CMK (cell line): Measurements from ENCODE around the gene MICAL3.
"Not testable (repeated sequence)": the region's sequence is repeated elsewhere in the genome, so short reads cannot be mapped to it uniquely, and the experiment has no call there.

Experiments used
- DNase-seq: peaks from one replicate; pipeline ENCODE4 v3.0.0-alpha.2; 2010; ENCODE audit warnings: low read depth

Gene MICAL3

DNA sequence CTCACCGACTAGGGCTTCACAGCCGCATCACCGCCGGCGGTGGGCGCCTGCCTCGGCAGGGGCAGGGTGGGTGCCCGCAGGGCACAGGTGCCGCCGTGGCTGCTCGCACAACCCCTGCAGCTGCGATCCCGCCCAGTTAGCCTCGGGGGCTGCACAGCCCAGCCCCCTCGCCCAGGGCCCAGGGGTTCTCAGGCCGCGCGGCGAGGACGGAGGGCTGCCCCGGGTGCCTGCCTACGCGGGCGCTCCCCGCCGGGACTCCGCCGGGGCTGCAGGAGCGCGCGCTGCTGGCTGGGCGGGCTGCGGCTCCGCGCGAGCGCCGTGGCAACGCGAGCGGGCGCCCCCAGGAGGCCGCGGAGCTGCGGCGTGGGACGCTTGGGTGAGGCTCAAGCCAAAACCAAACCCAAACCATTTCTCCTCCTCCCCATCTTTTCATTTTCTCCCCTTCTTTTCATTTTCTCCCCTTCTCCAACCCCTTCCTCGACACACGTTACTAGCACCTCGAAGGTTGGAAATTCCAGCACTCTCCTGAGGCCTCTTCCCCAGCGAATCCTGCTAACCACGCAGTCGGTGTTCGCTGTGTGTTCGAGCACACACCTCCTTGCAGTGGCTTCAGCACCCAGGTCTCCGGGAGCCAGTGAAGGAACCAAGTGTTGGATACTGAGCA, at the start of gene MICAL3:
Gene MICAL3 (minus strand): TSS at position 286 of the 664 bp plus-strand sequence. CDS start 117,749 bp downstream, outside the sequence.
- no peak for DNase-seq

- DNase-seq: not testable (repeated sequence)
Observed at GRCh38 chr22:18073927-18074326, 49.6 kb upstream of the MICAL3 start.

- DNase-seq: no peak
Observed at GRCh38 chr22:18073467-18073866, 49.1 kb upstream of the MICAL3 start.

DNA sequence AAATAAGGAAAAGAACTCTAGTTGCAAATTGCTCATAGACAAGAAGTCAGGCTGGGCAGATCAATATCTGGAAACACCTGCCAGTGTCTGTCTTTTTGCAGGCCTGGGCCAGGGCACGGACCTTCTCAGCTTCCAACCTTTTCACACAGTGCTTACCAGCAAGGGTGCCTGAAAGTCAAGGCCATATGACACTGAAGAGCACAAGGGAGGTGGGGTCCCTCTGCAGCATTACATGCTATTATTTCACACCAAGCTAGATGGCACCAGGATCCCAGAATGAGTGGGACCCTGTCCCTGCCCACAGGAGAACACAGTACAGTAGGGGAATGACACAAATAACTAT, 47.6 kb upstream of the MICAL3 start:
- no peak for DNase-seq

- not testable (repeated sequence) for DNase-seq
Observed at GRCh38 chr22:18071307-18071967, 47.1 kb upstream of the MICAL3 start.

- no peak for DNase-seq
Observed at GRCh38 chr22:18070556-18071306, 46.4 kb upstream of the MICAL3 start.

- no peak for DNase-seq
Observed at GRCh38 chr22:18070041-18070440, 45.7 kb upstream of the MICAL3 start.

DNA sequence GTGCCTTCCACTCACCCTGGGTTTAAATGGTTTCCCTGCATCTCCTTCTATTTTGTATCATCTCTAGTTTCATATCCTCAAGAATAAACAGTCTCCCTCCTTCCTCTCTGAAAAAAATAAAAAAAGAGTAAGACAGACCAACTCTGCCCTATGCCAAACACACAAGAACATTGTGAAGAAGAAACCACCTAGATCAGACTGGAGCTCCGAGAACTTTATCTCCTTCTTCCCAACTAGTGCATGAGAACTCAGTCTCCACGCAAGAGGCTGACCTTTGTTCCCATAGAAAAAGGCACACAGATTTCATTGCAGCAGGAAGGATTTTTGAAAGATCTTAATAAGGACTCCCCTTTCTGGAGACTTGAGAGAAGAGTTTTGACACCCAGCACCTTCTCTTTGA, 44.7 kb upstream of the MICAL3 start:
- no peak for DNase-seq

DNA sequence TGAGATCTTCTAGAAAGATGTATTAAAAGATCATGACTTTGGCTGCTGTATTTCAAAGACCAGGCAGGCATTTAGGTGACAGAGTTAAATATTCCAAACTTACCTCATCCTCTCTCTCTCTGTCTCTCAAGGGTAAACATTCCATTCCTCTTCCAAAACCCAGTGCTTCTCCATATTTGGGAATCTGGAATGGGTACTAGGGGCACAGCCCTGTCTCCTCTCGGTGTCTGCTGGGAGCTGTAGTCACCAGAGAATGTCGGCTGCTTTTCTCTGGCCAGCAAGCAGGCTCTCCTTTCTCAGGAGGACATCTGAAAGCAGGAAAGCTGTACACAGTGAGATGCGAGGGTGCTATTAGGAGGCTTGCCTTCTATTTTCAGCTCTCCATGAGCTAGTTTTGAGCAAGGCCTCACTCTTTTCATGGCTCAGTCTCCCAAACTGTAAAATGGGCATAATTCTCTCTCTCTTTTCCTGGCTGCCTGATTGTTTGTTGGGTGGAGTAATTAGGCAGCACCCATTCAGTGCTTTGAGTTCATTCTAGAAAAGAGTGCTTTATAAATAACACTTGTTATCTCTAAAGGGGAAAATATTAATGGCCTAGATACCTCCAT, 44.1 kb upstream of the MICAL3 start:
- no peak for DNase-seq

GRCh38 chr22:18067548-18068341, 43.4 kb upstream of the MICAL3 start:
- DNase-seq: no peak

DNA sequence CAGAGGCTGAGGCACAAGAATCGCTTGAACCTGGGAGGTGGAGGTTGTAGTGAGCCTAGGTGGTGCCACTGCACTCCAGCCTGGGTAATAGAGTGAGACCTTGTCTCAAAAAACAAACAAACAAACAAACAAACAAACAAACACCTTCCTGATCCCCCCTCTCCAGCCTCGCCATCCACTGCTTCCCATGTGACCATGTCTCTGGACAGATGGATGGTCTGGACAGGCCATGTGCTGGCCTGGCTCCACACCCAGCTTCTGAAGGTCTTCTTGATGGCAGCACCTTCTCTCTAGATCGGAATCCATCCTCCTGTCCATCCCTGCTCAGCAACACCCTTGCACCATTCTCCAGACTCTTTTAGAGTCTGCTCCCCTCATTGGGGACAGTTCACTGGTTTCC, 42.8 kb upstream of the MICAL3 start:
- DNase-seq: no peak

- DNase-seq: no peak
Observed at GRCh38 chr22:18066181-18066859, 42.0 kb upstream of the MICAL3 start.

GRCh38 chr22:18065256-18065655, 40.9 kb upstream of the MICAL3 start:
- no peak for DNase-seq

DNA sequence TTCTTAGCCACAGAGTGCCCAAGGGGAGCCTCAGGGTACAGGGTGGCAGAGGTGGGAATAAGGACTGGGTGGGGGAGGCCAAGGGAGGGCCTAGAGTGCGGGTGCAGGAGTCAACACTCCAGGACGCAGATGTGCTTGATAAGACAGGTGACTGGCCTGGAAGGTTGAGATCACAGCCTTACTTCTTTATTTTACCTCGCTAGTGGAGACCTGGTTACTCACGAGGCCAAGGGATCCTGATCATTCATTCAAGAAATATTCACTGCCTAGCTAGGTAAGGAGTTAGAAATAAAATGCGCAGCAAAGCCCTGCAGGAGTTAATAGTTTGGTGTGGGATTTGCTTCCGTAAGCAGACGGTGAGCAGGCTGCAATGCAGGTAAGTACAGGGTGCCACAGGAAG, 40.3 kb upstream of the MICAL3 start:
- DNase-seq: no peak

- not testable (repeated sequence) for DNase-seq
Observed at GRCh38 chr22:18063715-18064114, 39.4 kb upstream of the MICAL3 start.

DNA sequence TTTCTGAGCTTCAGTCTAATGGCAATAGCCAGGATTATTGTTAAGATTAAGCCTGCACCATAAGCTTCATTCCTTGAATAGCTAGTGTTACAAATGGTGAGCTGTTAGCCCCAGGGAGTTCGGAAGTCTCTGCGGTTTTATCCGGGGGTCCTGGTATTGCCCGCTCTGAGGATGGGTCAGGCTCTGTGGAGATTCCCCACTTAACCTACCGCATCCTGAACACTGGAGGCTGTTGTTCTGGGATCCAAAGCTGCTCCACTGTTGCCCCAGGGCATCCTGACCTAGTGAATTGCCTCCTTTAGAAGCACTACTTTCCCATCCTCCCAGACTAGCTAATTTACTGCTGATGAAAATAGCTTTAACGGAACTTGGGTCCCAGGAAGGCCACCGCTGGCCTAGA, 38.9 kb upstream of the MICAL3 start:
- DNase-seq: no peak

DNA sequence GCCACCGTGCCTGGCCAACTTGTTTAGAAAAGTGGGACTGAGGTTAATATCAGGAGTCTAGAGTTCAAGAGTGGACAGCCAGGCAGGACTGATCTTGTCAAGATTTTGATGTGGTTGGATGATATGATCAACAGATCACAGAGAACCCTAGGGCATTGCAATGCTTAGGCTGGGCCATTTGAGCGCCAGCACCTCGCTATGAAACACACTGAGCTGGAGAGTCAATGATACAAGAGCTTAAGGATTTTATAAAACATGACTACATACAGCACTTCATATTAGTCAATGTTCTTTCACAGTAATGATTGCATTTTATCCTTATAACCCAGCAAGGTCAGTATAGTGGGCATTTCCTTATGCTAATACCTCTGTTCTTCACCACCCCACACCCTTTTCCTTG, 38.1 kb upstream of the MICAL3 start:
- DNase-seq: no peak

GRCh38 chr22:18060646-18061620, 36.6 kb upstream of the MICAL3 start:
- DNase-seq: no peak

GRCh38 chr22:18059991-18060390, 35.6 kb upstream of the MICAL3 start:
- no peak for DNase-seq

DNA sequence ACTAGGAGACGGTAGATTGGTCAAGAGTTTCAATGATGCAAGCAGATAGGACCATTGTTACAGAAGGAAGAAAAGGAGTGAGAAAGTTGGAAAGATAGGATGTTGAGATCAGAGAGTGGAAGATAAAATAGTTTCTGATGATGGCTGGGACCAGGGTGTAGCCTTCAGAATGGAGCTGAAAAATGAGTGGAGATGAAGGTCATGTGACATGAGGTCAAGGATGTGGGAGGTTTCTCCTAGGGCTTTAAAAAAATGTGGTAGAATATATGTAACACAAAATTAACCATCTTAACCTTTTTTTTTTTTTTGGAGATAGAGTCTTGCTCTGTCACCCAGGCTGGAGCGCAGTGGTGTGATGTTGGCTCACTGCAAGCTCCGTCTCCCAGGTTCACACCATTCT, 35.1 kb upstream of the MICAL3 start:
- DNase-seq: no peak
